HG03432 (cell line): ENCODE results near the gene SDCBP2.
"Not testable (repeated sequence)": the region's sequence is repeated elsewhere in the genome, so short reads cannot be mapped to it uniquely, and the experiment has no call there.

ENCODE experiments used
- ATAC-seq: cut with Tn5 transposase; IDR thresholded peaks from one replicate; pipeline ENCODE4 v1.9.1; 2021; ENCODE audit warnings: mild to moderate bottlenecking, moderate library complexity; ENCODE audit not compliant: unreplicated experiment

SDCBP2 gene

GRCh38 chr20:1360094-1360846 is 31.3 kb upstream of the SDCBP2 start:
- no peak for ATAC-seq

- ATAC-seq = no peak
These were observed 29.2 kb upstream of the SDCBP2 start for GRCh38 chr20:1357921-1358671.

GRCh38 chr20:1353956-1354355 is 25.0 kb upstream of the SDCBP2 start:
- no peak for ATAC-seq

GRCh38 chr20:1346315-1346969 is 17.5 kb upstream of the SDCBP2 start:
- no peak for ATAC-seq

- ATAC-seq = no peak
These were observed 16.8 kb upstream of the SDCBP2 start for GRCh38 chr20:1345756-1346093.

GRCh38 chr20:1345030-1345755 is 16.3 kb upstream of the SDCBP2 start:
- ATAC-seq = no peak

GRCh38 chr20:1343446-1344124 is 14.6 kb upstream of the SDCBP2 start:
- ATAC-seq = not testable (repeated sequence)

GRCh38 chr20:1341561-1342265 is 12.8 kb upstream of the SDCBP2 start:
- ATAC-seq = no peak

- ATAC-seq = no peak
These were observed 9.9 kb upstream of the SDCBP2 start for GRCh38 chr20:1338801-1339200.

- ATAC-seq = no peak
These were observed 9.2 kb upstream of the SDCBP2 start for GRCh38 chr20:1338096-1338495.

- ATAC-seq = no peak
These were observed 8.5 kb upstream of the SDCBP2 start for GRCh38 chr20:1337441-1337840.

- ATAC-seq = no peak
These were observed 7.9 kb upstream of the SDCBP2 start for GRCh38 chr20:1336699-1337367.

- ATAC-seq = no peak
These were observed 7.2 kb upstream of the SDCBP2 start for GRCh38 chr20:1335961-1336698.

GRCh38 chr20:1334761-1335160 is 5.8 kb upstream of the SDCBP2 start:
- no peak for ATAC-seq

GRCh38 chr20:1334370-1334731 is 5.4 kb upstream of the SDCBP2 start:
- ATAC-seq = no peak

GRCh38 chr20:1333462-1334369 is 4.8 kb upstream of the SDCBP2 start:
- ATAC-seq = no peak

GRCh38 chr20:1332749-1333300 is 3.9 kb upstream of the SDCBP2 start:
- no peak for ATAC-seq
